WTC11 (cell line): ENCODE results near the gene CREB3L1.

Source experiments
- ARID4B ChIP-seq: sonication (generic); formaldehyde crosslinking; IDR thresholded peaks from 2 replicates; pipeline ENCODE4 v1.8.0; 2023; ENCODE audit warnings: missing genetic modification reagents, mild to moderate bottlenecking, borderline replicate concordance
- CBFB ChIP-seq: sonication (generic); formaldehyde crosslinking; IDR thresholded peaks from 2 replicates; pipeline ENCODE4 v1.8.1; 2022; ENCODE audit warnings: mild to moderate bottlenecking, low read depth, missing genetic modification reagents
- E2F1 ChIP-seq: sonication (generic); formaldehyde crosslinking; IDR thresholded peaks from 2 replicates; pipeline ENCODE4 v1.8.0; 2022; ENCODE audit warnings: mild to moderate bottlenecking, missing genetic modification reagents
- ESRRA ChIP-seq: sonication (generic); formaldehyde crosslinking; IDR thresholded peaks from 2 replicates; pipeline ENCODE4 v1.8.1; 2022; ENCODE audit warnings: mild to moderate bottlenecking, missing genetic modification reagents, borderline replicate concordance
- RELA ChIP-seq: sonication (generic); formaldehyde crosslinking; IDR thresholded peaks from 2 replicates; pipeline ENCODE4 v1.8.1; 2022; ENCODE audit warnings: missing genetic modification reagents, mild to moderate bottlenecking, borderline replicate concordance
- TEAD4 ChIP-seq: sonication (generic); formaldehyde crosslinking; IDR thresholded peaks from 2 replicates; pipeline ENCODE4 v1.8.0; 2022; ENCODE audit warnings: mild to moderate bottlenecking, missing genetic modification reagents
- ZNF121 ChIP-seq: sonication (generic); formaldehyde crosslinking; IDR thresholded peaks from 2 replicates; pipeline ENCODE4 v1.8.0; 2023; ENCODE audit warnings: missing genetic modification reagents
- TF ChIP-seq, protein P1 (sequence below): fragments of 200-600 bp; IDR thresholded peaks from 2 replicates; pipeline ENCODE4 v1.8.0; 2022; ENCODE audit warnings: antibody characterized with exemption
- TF ChIP-seq, protein P2 (sequence below): sonication (generic); formaldehyde crosslinking; IDR thresholded peaks from 2 replicates; pipeline ENCODE4 v1.8.1; 2023; ENCODE audit warnings: mild to moderate bottlenecking, missing genetic modification reagents, moderate library complexity

DNA sequence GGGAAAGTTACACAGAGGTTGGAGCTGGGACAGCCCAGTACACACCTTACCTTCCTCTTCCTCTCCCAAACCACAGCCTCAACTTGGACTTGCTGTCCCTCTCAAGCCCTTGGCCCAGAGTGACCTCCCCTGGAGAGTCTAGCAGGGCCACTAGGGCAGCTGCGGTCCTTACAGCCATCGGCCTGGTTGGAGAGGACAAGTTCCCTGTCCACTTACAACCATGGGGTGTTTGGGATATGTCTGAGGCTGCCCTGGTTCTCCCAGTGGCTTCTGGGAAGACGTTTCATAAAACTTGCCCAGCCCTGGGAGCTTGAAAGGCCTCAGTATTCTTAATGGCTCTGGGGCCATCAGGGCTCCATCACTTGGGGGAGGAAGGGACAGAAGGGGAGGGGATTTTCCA is 56.7 kb downstream of the CREB3L1 start:
- TF ChIP-seq, protein P1, sequence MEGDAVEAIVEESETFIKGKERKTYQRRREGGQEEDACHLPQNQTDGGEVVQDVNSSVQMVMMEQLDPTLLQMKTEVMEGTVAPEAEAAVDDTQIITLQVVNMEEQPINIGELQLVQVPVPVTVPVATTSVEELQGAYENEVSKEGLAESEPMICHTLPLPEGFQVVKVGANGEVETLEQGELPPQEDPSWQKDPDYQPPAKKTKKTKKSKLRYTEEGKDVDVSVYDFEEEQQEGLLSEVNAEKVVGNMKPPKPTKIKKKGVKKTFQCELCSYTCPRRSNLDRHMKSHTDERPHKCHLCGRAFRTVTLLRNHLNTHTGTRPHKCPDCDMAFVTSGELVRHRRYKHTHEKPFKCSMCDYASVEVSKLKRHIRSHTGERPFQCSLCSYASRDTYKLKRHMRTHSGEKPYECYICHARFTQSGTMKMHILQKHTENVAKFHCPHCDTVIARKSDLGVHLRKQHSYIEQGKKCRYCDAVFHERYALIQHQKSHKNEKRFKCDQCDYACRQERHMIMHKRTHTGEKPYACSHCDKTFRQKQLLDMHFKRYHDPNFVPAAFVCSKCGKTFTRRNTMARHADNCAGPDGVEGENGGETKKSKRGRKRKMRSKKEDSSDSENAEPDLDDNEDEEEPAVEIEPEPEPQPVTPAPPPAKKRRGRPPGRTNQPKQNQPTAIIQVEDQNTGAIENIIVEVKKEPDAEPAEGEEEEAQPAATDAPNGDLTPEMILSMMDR: no peak
- no peak for TF ChIP-seq ZNF121 (CRISPR knock-in tag)
- no peak for TF ChIP-seq E2F1 (CRISPR knock-in tag)
- TF ChIP-seq, protein P2, sequence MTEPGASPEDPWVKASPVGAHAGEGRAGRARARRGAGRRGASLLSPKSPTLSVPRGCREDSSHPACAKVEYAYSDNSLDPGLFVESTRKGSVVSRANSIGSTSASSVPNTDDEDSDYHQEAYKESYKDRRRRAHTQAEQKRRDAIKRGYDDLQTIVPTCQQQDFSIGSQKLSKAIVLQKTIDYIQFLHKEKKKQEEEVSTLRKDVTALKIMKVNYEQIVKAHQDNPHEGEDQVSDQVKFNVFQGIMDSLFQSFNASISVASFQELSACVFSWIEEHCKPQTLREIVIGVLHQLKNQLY (CRISPR knock-in tag): no peak
- no peak for TF ChIP-seq ARID4B (CRISPR knock-in tag)
- TF ChIP-seq ESRRA (CRISPR knock-in tag): no peak
- TF ChIP-seq CBFB (CRISPR knock-in tag): no peak
- no peak for TF ChIP-seq TEAD4 (CRISPR knock-in tag)
- TF ChIP-seq RELA: no peak
